ENCODE results near the gene ZNF154.

DNA sequence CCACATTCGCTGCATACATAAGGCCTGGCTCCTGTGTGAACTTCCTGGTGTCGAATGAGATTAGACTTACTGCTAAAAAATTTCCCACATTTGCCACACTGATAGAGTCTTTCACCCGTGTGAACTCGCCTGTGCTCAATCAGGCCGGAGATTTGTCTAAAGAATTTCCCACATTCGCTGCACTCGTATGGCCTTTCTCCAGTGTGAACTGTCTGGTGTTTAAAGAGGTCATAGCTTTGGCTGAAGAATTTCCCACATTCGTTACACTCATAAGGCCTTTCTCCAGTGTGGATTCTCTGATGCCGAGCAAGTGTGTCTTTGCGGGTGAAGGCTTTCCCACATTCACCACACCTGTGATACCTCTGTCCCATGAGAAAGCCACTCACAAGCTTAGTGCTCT, 11.9 kb upstream of the ZNF154 start:
- TF ChIP-seq POLR2A (IDR thresholded peaks at IDR 0.05) (no peak), POLR2AphosphoS5 (IDR thresholded peaks at IDR 0.05) (no peak), EP300 (IDR thresholded peaks at IDR 0.05) (no peak)
- TF ChIP-seq, protein P1, sequence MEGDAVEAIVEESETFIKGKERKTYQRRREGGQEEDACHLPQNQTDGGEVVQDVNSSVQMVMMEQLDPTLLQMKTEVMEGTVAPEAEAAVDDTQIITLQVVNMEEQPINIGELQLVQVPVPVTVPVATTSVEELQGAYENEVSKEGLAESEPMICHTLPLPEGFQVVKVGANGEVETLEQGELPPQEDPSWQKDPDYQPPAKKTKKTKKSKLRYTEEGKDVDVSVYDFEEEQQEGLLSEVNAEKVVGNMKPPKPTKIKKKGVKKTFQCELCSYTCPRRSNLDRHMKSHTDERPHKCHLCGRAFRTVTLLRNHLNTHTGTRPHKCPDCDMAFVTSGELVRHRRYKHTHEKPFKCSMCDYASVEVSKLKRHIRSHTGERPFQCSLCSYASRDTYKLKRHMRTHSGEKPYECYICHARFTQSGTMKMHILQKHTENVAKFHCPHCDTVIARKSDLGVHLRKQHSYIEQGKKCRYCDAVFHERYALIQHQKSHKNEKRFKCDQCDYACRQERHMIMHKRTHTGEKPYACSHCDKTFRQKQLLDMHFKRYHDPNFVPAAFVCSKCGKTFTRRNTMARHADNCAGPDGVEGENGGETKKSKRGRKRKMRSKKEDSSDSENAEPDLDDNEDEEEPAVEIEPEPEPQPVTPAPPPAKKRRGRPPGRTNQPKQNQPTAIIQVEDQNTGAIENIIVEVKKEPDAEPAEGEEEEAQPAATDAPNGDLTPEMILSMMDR (IDR thresholded peaks at IDR 0.05): no peak

All from upper lobe of left lung (tissue), 4 donors.